K562 (cell line): ENCODE results near the gene MAP2. TPM values are rescaled to one million over a fixed set of nuclear protein-coding genes. Genes with fewer than 3 reads are reported as not detected.

Source experiments
- ATAC-seq: fragments of 200-7000 bp; cut with Tn5 transposase; 3 replicates; pipeline ENCODE4 v1.9.1; 2020; ENCODE audit warnings: moderate library complexity
- BruUV-seq: library from RNA; stranded (reverse); fragments of 400-500 nt; replicated peaks from 2 replicates; lab custom pipeline; 2021; lab: Mats Ljungman, UMichigan
- CTCF ChIA-PET: fragments of 300-600 bp; formaldehyde crosslinking; extraction: SDS; loops from one replicate; lab custom pipeline; 2021; ENCODE audit warnings: low intra/inter-chr PET ratio; lab: Yijun Ruan, JAX
- POLR2A ChIA-PET: fragments of 300-600, 350-650 bp; sonication (Branson Sonifier 250); formaldehyde crosslinking; extraction: SDS; loops from one replicate; lab custom pipeline; 2021; ENCODE audit warnings: antibody characterized with exemption, inconsistent platforms; lab: Yijun Ruan, JAX
- DNase-seq, 4 experiments: peaks; one replicate each; pipeline versions ENCODE4 v3.0.0 to v3.0.0-alpha.2; 2011 to 2018; ENCODE audit warnings: low spot score in 3 of 4, mixed read lengths in 3 of 4; ENCODE audit errors: extremely low read depth in 1 of 4
- FAIRE-seq: peaks from 2 replicates; lab custom pipeline; 2011; peaks lifted over from hg19 to GRCh38; lab: Jason Lieb, UNC
- H2AFZ ChIP-seq: 2 replicates; pipeline ENCODE4 v1.6.0; 2011; ENCODE audit warnings: low read depth, low read length, control low read depth, inconsistent platforms
- H3K27ac ChIP-seq: fragments of 200-600 bp; 3 replicates; pipeline ENCODE4 v1.8.0; 2011; ENCODE audit warnings: low read depth, mild to moderate bottlenecking, control low read depth, inconsistent platforms, low read length, moderate library complexity, mixed read lengths; ENCODE audit errors: extremely low read depth
- H3K27me3 ChIP-seq, 2 experiments: fragments of 300-600 bp in 1 of 2; 2 replicates in 1 of 2; 3 replicates in 1 of 2; pipeline versions ENCODE4 v1.6.0 to v1.8.0; 2011; ENCODE audit warnings: inconsistent platforms in 2 of 2, low read length in 2 of 2, mild to moderate bottlenecking in 1 of 2, mixed read lengths in 1 of 2, moderate library complexity in 1 of 2; ENCODE audit not compliant: control insufficient read depth in 2 of 2, insufficient read depth in 2 of 2
- H3K36me3 ChIP-seq: fragments of 300-600 bp; 3 replicates; pipeline ENCODE4 v1.8.0; 2011; ENCODE audit warnings: mild to moderate bottlenecking, low read length, inconsistent platforms; ENCODE audit not compliant: control insufficient read depth, insufficient read depth
- H3K4me1 ChIP-seq, 2 experiments: fragments of 200-600 bp in 1 of 2; replicated peaks in 1 of 2; 2 replicates in 1 of 2; 3 replicates in 1 of 2; pipeline versions ENCODE4 v1.5.1 to v1.8.0; 2011; ENCODE audit warnings: inconsistent platforms in 2 of 2, low read length in 2 of 2, mild to moderate bottlenecking in 1 of 2, mixed read lengths in 1 of 2, moderate library complexity in 1 of 2; ENCODE audit not compliant: control insufficient read depth in 2 of 2, insufficient read depth in 2 of 2
- H3K4me2 ChIP-seq: 2 replicates; pipeline ENCODE4 v1.6.1; 2011; ENCODE audit warnings: low read length, control low read depth, inconsistent platforms, mixed read lengths; ENCODE audit not compliant: insufficient read depth
- H3K4me3 ChIP-seq: fragments of 200-600 bp; sonication (generic), shearing (Covaris generic); 2 replicates; pipeline ENCODE4 v1.5.1; 2016; ENCODE audit warnings: control low read depth, inconsistent platforms
- H3K79me2 ChIP-seq: fragments of 200-600 bp; 3 replicates; pipeline ENCODE4 v1.8.0; 2011; ENCODE audit warnings: low read length, inconsistent platforms; ENCODE audit not compliant: control insufficient read depth, insufficient read depth
- H3K9ac ChIP-seq, 2 experiments: 2 replicates each; pipeline versions ENCODE4 v1.6.0 to v1.6.1; 2011; ENCODE audit warnings: low read depth in 2 of 2, low read length in 2 of 2, control low read depth in 1 of 2, inconsistent platforms in 1 of 2, mild to moderate bottlenecking in 1 of 2, mixed read lengths in 1 of 2; ENCODE audit not compliant: insufficient read depth in 1 of 2
- H3K9me1 ChIP-seq: one replicate; pipeline ENCODE4 v1.6.0; 2011; ENCODE audit warnings: inconsistent platforms, mild to moderate bottlenecking, low read length, moderate library complexity; ENCODE audit not compliant: control insufficient read depth, insufficient read depth
- H3K9me3 ChIP-seq: replicated peaks from 2 replicates; pipeline ENCODE4 v1.5.1; 2011; ENCODE audit warnings: low read depth, low read length, inconsistent platforms; ENCODE audit not compliant: control insufficient read depth, insufficient read depth
- H4K20me1 ChIP-seq: replicated peaks from 2 replicates; pipeline ENCODE4 v1.6.1; 2011; ENCODE audit warnings: low read length, inconsistent platforms, mixed read lengths; ENCODE audit not compliant: control insufficient read depth, insufficient read depth
- BDP1 ChIP-seq: IDR thresholded peaks from 3 replicates; pipeline ENCODE4 v1.6.1; 2011; ENCODE audit not compliant: insufficient read length, insufficient read depth
- CEBPB ChIP-seq: fragments of 450-650 bp; IDR thresholded peaks from 2 replicates; pipeline ENCODE4 v1.6.1; 2016; ENCODE audit warnings: missing genetic modification characterization, missing compliant biosample characterization
- CREM ChIP-seq: IDR thresholded peaks from 2 replicates; pipeline ENCODE4 v1.6.1; 2014; ENCODE audit warnings: antibody characterized with exemption, low read depth
- GATAD2A ChIP-seq: fragments of 450-650 bp; IDR thresholded peaks from 2 replicates; pipeline ENCODE4 v1.6.1; 2017
- ILF3 ChIP-seq: fragments of 450-650 bp; IDR thresholded peaks from 2 replicates; pipeline ENCODE4 v1.6.1; 2018; ENCODE audit warnings: antibody characterized with exemption, mild to moderate bottlenecking, moderate library complexity, borderline replicate concordance
- NCOA4 ChIP-seq: fragments of 450-650 bp; IDR thresholded peaks from 2 replicates; pipeline ENCODE4 v1.6.1; 2018; ENCODE audit warnings: mild to moderate bottlenecking; ENCODE audit not compliant: partially characterized antibody
- NFATC3 ChIP-seq: fragments of 450-650 bp; IDR thresholded peaks from 2 replicates; pipeline ENCODE4 v1.6.1; 2017; ENCODE audit warnings: mild to moderate bottlenecking
- PTTG1 ChIP-seq: fragments of 450-650 bp; IDR thresholded peaks from 2 replicates; pipeline ENCODE4 v1.6.1; 2016; ENCODE audit warnings: low read depth, mild to moderate bottlenecking, missing genetic modification characterization, missing compliant biosample characterization
- THRAP3 ChIP-seq: fragments of 450-650 bp; IDR thresholded peaks from 2 replicates; pipeline ENCODE4 v1.6.1; 2016; ENCODE audit warnings: mild to moderate bottlenecking, inconsistent platforms, borderline replicate concordance
- ZNF253 ChIP-seq: fragments of 250-450 bp; sonication (Bioruptor Pico); conservative IDR thresholded peaks from 2 replicates; pipeline ENCODE4 v1.6.1; 2021; ENCODE audit warnings: mild to moderate bottlenecking
- WGBS: fragments of 100-300 bp; shearing (Covaris generic); methylation state at CpG from one replicate; pipeline ENCODE4 v1.1.6; 2016; ENCODE audit warnings: low coverage, mixed read lengths; ENCODE audit not compliant: insufficient coverage; ENCODE audit errors: missing lambda C conversion rate; 5-methylcytosine and 5-hydroxymethylcytosine counted together
- in situ Hi-C: fragments of 300-500 bp; cut with MboI; formaldehyde crosslinking; loops from 4 replicates; pipeline ENCODE4 v1.15.0; 2018; ENCODE audit warnings: inconsistent platforms, mixed read lengths
- intact Hi-C: fragments of 100-400 bp; cut with micrococcal nuclease; formaldehyde crosslinking; loops from 2 replicates; pipeline ENCODE4 v1.14.2; 2022
- polyA plus RNA-seq, 8 experiments: library from polyadenylated mRNA; depleted of rRNA in 4 of 8; stranded (reverse) in 5 of 8; unstranded in 3 of 8; fragments of >200 nt; fragmentation: Nextera tagmentation in 2 of 8; fragmentation: Illumina TruSeq in 1 of 8; extraction: Ambion mirVana in 2 of 8; extraction: Trizol in 1 of 8; gene quantifications; 2 replicates each; pipeline versions ENCODE4 v1.2.1 to v1.2.3, GENCODE V29; 2011 to 2014; ENCODE audit warnings: inconsistent platforms in 1 of 8, missing spikeins in 1 of 8
- total RNA-seq, 7 experiments: library from RNA; depleted of rRNA in 6 of 7; stranded (reverse); fragments of >200 nt in 6 of 7; fragmentation: Illumina TruSeq in 2 of 7; extraction: Trizol in 2 of 7; gene quantifications; 2 replicates each; pipeline versions ENCODE4 v1.2.1 to v1.2.3, GENCODE V29; 2011 to 2021; ENCODE audit warnings: low replicate concordance in 1 of 7
- TF ChIP-seq, protein P1 (sequence below): fragments of 450-650 bp; IDR thresholded peaks from 2 replicates; pipeline ENCODE4 v1.6.1; 2016; ENCODE audit warnings: borderline replicate concordance
- TF ChIP-seq, protein P2 (sequence below): fragments of 250-450 bp; sonication (Bioruptor Pico); IDR thresholded peaks from 2 replicates; pipeline ENCODE4 v1.8.0; 2021; ENCODE audit warnings: mild to moderate bottlenecking, moderate library complexity
- TF ChIP-seq, protein P3 (sequence below): IDR thresholded peaks from 2 replicates; pipeline ENCODE4 v1.6.1; 2012; ENCODE audit warnings: low read depth, low read length, improper control_type of control experiment, borderline replicate concordance

The MAP2 gene
- total and polyA plus RNA-seq, 9 of the 15 experiments (the other 6 are each of a cell fraction or from before 2014, with no cell fraction given) = 0.13 TPM; not detected in 8

DNA sequence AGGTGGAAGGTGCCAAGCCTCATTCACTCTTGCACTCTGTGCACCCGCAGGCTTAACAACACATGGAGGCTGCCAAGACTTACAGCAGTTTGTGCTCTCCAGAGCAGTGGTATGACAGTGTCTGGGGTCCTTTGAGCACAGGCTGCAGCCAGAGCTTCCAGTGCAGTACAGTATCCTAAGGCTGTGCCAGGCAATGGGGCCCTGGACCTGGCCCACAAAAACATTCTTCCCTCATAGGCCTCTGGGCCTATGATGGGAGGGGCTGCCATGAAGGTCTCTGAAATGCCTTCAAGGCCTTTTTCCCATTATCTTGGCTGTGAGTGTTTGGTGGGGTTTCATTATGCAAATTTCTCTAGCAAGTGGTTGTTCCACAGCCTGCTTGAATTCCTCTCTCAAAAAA, 74.8 kb downstream of the MAP2 start:
- in situ Hi-C loops = no loop called here
- CTCF ChIA-PET = no interaction called here
- Histone ChIP-seq H3K27ac (no peak overlapping the region), H3K4me3 (no peak overlapping the region), H3K9ac (no peak overlapping the region), H3K9me1 (no peaks in the 10 kb centered on the region), H3K4me2 (no peak overlapping the region), H3K9me3 (no peaks in the 10 kb centered on the region), H2AFZ (no peak overlapping the region), H3K27me3 (no peaks in the 10 kb centered on the region), H3K79me2 (no peaks in the 10 kb centered on the region), H3K4me1 (no peaks in the 10 kb centered on the region)
- 0% methylated on average over 1 of the region's 1 CpG for WGBS
- ATAC-seq (no peak), FAIRE-seq (no peak), DNase-seq (no peak)
- POLR2A ChIA-PET = no interaction called here
- no TSS peak for BruUV-seq
- no peak for TF ChIP-seq GATAD2A
- no peak for TF ChIP-seq PTTG1 (tag)
- TF ChIP-seq CEBPB = no peak
- TF ChIP-seq NCOA4 = no peak
- TF ChIP-seq CREM = no peak
- TF ChIP-seq, all 486 proteins: peak for 0
- intact Hi-C loops = no loop called here
- Histone ChIP-seq H4K20me1 (no peaks in the 10 kb centered on the region), H3K36me3 (no peaks in the 10 kb centered on the region)

DNA sequence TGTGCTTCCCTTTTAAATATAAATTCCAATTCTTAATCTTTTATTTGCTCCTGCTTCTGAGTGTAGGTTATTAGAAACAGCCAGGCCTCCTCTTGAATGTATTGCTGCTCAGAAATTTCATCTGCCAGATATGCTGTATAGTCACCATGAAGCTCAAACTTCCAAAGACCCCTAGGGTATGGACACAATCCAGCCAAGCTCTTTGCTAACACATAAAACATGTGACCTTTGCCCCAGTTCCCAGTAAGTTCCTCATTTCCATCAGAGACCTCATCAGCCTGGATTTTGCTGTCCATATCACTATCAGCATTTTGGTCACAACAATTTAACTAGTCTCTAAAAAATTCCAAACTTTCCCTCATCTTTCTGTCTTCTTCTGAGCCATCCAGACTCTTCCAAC, 75.2 kb downstream of the MAP2 start:
- Histone ChIP-seq H3K4me2 (no peak overlapping the region), H3K9ac (no peak overlapping the region), H3K4me3 (no peak overlapping the region), H3K9me1 (no peaks in the 10 kb centered on the region), H4K20me1 (no peaks in the 10 kb centered on the region), H3K9me3 (no peaks in the 10 kb centered on the region), H3K27ac (no peak overlapping the region), H3K27me3 (no peaks in the 10 kb centered on the region), H3K4me1 (no peaks in the 10 kb centered on the region), H3K36me3 (no peaks in the 10 kb centered on the region), H2AFZ (no peak overlapping the region), H3K79me2 (no peaks in the 10 kb centered on the region)
- POLR2A ChIA-PET = no interaction called here
- FAIRE-seq = no peak
- in situ Hi-C loops = no loop called here
- no TSS peak for BruUV-seq
- DNase-seq = no peak
- intact Hi-C loops = no loop called here
- ATAC-seq = no peak
- CTCF ChIA-PET = no interaction called here
- TF ChIP-seq BDP1 (no peak), THRAP3 (no peak), NFATC3 (no peak), ZNF253 (CRISPR knock-in tag) (no peak), ILF3 (no peak)
- TF ChIP-seq, protein P1, sequence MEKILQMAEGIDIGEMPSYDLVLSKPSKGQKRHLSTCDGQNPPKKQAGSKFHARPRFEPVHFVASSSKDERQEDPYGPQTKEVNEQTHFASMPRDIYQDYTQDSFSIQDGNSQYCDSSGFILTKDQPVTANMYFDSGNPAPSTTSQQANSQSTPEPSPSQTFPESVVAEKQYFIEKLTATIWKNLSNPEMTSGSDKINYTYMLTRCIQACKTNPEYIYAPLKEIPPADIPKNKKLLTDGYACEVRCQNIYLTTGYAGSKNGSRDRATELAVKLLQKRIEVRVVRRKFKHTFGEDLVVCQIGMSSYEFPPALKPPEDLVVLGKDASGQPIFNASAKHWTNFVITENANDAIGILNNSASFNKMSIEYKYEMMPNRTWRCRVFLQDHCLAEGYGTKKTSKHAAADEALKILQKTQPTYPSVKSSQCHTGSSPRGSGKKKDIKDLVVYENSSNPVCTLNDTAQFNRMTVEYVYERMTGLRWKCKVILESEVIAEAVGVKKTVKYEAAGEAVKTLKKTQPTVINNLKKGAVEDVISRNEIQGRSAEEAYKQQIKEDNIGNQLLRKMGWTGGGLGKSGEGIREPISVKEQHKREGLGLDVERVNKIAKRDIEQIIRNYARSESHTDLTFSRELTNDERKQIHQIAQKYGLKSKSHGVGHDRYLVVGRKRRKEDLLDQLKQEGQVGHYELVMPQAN = no peak
- TF ChIP-seq, protein P2, sequence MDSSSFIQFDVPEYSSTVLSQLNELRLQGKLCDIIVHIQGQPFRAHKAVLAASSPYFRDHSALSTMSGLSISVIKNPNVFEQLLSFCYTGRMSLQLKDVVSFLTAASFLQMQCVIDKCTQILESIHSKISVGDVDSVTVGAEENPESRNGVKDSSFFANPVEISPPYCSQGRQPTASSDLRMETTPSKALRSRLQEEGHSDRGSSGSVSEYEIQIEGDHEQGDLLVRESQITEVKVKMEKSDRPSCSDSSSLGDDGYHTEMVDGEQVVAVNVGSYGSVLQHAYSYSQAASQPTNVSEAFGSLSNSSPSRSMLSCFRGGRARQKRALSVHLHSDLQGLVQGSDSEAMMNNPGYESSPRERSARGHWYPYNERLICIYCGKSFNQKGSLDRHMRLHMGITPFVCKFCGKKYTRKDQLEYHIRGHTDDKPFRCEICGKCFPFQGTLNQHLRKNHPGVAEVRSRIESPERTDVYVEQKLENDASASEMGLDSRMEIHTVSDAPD = no peak
- TF ChIP-seq, protein P3, sequence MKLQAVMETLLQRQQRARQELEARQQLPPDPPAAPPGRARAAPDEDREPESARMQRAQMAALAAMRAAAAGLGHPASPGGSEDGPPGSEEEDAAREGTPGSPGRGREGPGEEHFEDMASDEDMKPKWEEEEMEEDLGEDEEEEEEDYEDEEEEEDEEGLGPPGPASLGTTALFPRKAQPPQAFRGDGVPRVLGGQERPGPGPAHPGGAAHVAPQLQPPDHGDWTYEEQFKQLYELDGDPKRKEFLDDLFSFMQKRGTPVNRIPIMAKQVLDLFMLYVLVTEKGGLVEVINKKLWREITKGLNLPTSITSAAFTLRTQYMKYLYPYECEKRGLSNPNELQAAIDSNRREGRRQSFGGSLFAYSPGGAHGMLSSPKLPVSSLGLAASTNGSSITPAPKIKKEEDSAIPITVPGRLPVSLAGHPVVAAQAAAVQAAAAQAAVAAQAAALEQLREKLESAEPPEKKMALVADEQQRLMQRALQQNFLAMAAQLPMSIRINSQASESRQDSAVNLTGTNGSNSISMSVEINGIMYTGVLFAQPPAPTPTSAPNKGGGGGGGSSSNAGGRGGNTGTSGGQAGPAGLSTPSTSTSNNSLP = no peak
